ENCODE measurements around the gene UBIAD1.
A peak's percentile ranks its signal among the peaks of the same experiment; 100 is the strongest.

GRCh38 chr1:11273595-11274234, 717 bp downstream of the UBIAD1 start:
- TF ChIP-seq ATF1 (CRISPR knock-in tag; IDR thresholded peaks at IDR 0.05) = no peak
- TF ChIP-seq ATF1 (tag; IDR thresholded peaks at IDR 0.05) = peak; percentile 58; the same call in 1 of the 2 replicates
- TF ChIP-seq DNMT1 (IDR thresholded peaks at IDR 0.05) = no peak
- no peak for TF ChIP-seq IFI16 (CRISPR knock-in tag; IDR thresholded peaks at IDR 0.05)
- TF ChIP-seq CBX1 (IDR thresholded peaks at IDR 0.05; ENCODE audit: low read depth) = no peak
